ENCODE data around the gene FER. TPM values are rescaled to one million over a fixed set of nuclear protein-coding genes. Genes with fewer than 3 reads are reported as not detected.
"Not testable (repeated sequence)": the region's sequence is repeated elsewhere in the genome, so short reads cannot be mapped to it uniquely, and the experiment has no call there.

Gene FER
- total RNA-seq, 2 experiments from 2014 or later = 4.0 to 5.2 TPM

DNA sequence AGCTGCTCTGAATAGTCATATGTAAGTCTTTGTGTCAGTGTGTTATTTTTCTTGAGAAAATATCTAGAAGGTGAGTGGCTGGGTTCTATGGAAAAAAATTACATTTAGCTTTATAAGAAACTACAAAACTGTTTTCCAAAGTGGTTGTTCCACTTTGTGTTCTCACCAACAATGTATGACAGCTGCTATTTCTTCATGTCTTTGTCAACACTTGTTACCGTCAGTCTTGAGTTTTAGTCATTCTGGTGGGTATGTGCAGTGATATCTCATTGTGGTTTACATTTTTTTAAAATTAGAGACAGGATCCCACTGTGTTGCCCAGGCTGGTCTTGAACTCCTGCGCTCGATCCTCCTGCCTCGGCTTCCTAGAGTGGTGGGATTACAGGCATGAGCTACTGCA is 415.6 kb downstream of the FER start:
- Mint-ChIP-seq H3K4me1 (no peaks in the 10 kb centered on the region), H3K4me3 (no peak overlapping the region), H3K36me3 (ENCODE audit: low read depth) (no peaks in the 10 kb centered on the region), H3K27ac (no peak overlapping the region), H3K27me3 (no peaks in the 10 kb centered on the region), H3K9me3 (no peaks in the 10 kb centered on the region)
- ChIA-PET CTCF (no interaction called here), POLR2A (no interaction called here)
- DNase-seq = no peak

DNA sequence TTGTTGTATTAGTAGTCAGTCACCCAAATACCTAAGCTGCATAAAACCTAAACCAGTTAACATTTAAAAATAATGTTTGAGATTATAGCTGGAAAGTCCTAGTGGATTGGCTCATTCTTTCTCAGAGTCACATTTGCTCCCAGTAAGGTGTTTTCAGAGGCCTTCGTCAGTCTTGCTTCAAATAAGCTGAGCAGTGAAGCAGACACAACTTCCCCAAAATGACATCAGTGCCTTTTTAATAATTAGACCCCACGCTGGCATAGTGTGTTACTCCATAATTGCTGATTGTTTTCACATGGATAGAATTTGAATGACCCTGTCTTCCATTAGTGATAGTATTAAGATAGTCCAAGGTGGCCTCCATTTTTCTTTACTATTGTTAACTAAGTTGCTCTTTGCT is 416.3 kb downstream of the FER start:
- ChIA-PET CTCF (no interaction called here), POLR2A (no interaction called here)
- Mint-ChIP-seq H3K4me3 (no peak overlapping the region), H3K27ac (no peak overlapping the region), H3K27me3 (no peaks in the 10 kb centered on the region), H3K9me3 (no peaks in the 10 kb centered on the region), H3K36me3 (ENCODE audit: low read depth) (no peaks in the 10 kb centered on the region), H3K4me1 (no peaks in the 10 kb centered on the region)
- DNase-seq = no peak

DNA sequence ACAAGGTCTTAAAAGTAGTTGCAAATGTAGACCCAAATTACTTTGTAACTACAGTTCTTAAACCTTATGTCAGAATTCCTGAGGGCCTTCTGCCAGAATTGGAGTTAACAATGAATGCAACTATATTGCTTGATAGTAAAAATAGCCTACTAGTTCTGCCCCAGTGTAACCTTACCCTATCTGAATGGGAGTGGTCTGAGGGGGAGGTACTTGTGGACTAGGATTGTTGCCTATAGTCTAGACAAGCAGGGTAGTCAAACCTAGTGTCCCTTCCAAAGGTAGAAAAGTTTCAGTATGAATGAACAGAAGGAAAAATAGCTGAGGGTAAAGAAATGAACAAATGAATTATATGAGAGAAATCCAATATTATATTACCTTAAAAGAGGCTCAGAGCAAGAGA is 419.9 kb downstream of the FER start:
- no peak overlapping the region for H3K27ac Mint-ChIP-seq
- no peaks in the 10 kb centered on the region for H3K4me1 Mint-ChIP-seq
- H3K36me3 Mint-ChIP-seq (ENCODE audit: low read depth) = no peaks in the 10 kb centered on the region
- DNase-seq = no peak
- no peaks in the 10 kb centered on the region for H3K9me3 Mint-ChIP-seq
- ChIA-PET CTCF (no interaction called here), POLR2A (no interaction called here)
- no peak overlapping the region for H3K4me3 Mint-ChIP-seq
- H3K27me3 Mint-ChIP-seq = no peaks in the 10 kb centered on the region

DNA sequence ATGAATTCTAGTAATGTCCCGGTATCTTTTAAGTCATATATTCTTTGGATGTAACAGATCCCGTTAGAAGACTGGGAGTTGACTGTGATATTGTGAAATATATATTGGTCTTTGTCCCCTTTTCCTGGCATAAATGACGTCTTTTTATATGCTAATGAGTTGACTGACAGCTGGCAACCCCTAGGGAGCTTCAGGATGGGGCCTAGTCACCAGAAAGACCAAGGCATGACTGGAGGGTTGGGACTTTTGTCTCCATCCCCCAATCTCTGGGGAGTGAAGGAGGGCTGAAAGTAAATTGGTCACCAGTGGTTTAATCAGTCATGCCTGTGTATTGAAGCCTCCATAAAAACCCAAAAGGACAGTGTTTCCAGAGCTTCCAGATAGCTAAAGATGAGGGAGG is 420.5 kb downstream of the FER start:
- Mint-ChIP-seq H3K4me1 (no peaks in the 10 kb centered on the region), H3K27me3 (no peaks in the 10 kb centered on the region), H3K4me3 (no peak overlapping the region), H3K9me3 (no peaks in the 10 kb centered on the region), H3K36me3 (ENCODE audit: low read depth) (no peaks in the 10 kb centered on the region), H3K27ac (no peak overlapping the region)
- ChIA-PET POLR2A (no interaction called here), CTCF (no interaction called here)
- DNase-seq = no peak

DNA sequence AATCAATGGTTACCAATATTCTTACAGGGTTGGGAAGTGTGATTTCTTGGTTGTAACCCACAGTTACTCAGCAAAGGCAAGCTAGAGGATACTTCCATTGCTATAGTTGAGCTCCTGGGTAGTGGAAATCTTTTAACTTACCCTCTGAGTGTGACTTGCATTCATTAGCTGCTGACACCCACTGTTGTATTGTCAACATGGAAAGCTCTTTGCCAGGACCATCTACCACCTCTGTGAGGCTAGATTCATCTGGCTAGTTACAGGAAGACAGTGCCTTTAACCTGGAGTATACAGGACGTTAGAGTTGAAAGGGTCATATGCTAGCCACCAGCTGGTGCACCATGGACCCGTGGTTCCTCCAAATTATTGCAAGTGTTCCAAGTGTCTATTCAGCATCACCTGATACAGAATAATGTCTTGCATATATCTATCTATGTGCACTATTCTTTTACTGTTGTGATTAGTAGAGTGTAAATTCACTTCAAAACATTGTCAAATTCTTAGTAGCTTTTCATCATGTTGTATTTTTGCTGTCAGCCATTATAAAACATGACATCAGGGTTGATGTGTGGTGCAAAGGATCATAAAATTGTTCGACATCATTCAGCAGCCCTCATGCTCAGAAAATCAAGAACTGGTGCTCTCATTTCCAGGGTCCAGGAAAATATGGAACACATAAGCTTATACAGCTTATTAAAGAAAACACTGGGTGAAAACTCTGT is 423.1 kb downstream of the FER start:
- Mint-ChIP-seq H3K27ac (no peak overlapping the region), H3K4me1 (no peaks in the 10 kb centered on the region), H3K9me3 (no peaks in the 10 kb centered on the region), H3K27me3 (no peaks in the 10 kb centered on the region), H3K4me3 (no peak overlapping the region), H3K36me3 (ENCODE audit: low read depth) (no peaks in the 10 kb centered on the region)
- CTCF ChIA-PET = interaction anchor here (0.8 kb wide), 1 partner anchor 26 kb away, joined by 3 read pairs; no protein-coding TSS in a partner anchor
- no peak for DNase-seq
- POLR2A ChIA-PET = no interaction called here

DNA sequence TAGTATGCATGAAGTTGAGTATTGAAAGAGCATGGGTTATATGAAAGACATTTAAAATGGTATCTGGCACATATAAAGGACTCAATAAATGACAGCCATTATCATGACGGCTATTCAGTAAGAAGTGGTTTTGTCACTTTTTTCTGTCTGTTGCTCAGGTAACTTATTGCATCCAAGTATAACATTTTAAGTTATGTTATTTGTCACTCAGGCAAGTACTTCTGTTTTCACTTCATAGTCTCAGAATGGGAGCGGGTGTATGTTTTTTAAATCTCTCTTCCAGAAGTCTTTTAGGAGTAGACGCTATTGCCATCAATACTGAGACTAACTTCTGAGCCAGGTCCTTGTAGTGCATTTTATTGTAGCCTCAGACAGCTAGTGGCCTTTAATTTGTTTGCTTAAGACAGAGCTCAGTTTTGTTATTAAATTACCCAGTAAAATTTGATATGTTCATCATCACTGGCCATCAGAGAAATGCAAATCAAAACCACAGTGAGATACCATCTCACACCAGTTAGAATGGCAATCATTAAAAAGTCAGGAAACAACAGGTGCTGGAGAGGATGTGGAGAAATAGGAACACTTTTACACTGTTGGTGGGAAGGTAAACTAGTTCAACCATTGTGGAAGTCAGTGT is 423.9 kb downstream of the FER start:
- H3K4me3 Mint-ChIP-seq; H3K9me3 Mint-ChIP-seq; H3K4me1 Mint-ChIP-seq; H3K27me3 Mint-ChIP-seq; H3K36me3 Mint-ChIP-seq (ENCODE audit: low read depth); POLR2A ChIA-PET; DNase-seq; H3K27ac Mint-ChIP-seq: not testable (repeated sequence)
- CTCF ChIA-PET = interaction anchor here (0.8 kb wide), 1 partner anchor 25 kb away, joined by 3 read pairs; no protein-coding TSS in a partner anchor

DNA sequence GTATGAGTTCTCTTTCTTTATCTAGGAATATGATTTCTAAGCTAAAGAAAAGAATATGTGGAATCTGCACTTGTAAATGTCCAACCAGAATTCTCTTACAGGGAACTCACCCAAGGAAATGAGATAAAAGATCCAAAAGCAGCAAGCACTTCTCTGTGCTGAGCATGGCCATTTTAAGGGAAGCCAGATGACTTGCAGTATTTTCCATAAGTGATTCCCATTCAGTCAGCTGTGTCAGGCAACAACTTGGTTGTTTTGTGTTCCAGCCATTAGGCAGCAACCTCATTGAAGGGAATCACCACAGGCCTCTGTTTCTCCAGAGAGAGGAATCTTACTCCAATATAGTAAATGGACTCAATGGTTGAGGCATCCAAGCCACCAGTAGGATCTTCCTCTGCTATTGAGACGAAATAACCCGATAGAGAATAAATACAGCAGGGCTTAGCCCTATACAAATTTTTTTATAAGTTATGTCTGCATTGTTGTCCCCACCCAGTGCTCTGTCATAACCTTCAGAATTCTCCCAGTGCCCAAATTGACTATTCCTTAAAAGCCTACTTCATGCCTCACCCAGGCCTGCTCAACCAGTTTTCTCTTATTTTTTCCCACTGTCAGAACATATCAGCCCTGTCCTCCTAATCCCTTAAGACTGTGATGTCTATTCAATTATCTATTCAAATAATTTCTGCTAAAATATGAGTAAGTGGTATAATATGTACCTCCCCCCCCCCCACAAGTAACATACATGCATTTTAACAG is 425.5 kb downstream of the FER start:
- no peaks in the 10 kb centered on the region for H3K27me3 Mint-ChIP-seq
- CTCF ChIA-PET = no interaction called here
- H3K4me3 Mint-ChIP-seq = no peak overlapping the region
- no peak for DNase-seq
- H3K4me1 Mint-ChIP-seq = no peaks in the 10 kb centered on the region
- H3K9me3 Mint-ChIP-seq = no peaks in the 10 kb centered on the region
- no peak overlapping the region for H3K27ac Mint-ChIP-seq
- POLR2A ChIA-PET = no interaction called here
- no peaks in the 10 kb centered on the region for H3K36me3 Mint-ChIP-seq (ENCODE audit: low read depth)

DNA sequence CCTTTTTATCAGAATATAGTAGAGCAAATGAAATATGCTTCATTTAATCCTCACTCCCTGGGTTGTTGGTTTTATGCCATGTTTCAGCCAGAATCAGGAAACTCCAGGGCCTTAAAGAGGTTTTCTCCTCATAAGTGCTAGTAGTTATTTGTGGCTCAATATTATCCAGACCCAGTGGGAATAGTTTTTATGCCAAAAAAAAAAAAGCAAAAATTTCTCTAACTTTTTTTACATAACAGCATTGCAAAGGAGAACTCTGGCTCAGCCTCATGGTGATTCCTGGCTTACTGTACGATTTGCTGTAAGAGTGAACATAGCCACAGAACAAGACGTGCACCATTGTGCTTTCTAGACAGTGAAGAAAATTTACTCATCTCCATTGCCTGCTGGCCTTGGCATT is 429.5 kb downstream of the FER start:
- Mint-ChIP-seq H3K4me3 (no peak overlapping the region), H3K27me3 (no peaks in the 10 kb centered on the region), H3K36me3 (ENCODE audit: low read depth) (no peaks in the 10 kb centered on the region), H3K27ac (no peak overlapping the region), H3K4me1 (no peaks in the 10 kb centered on the region), H3K9me3 (peaks cover 2% of the 10 kb centered on the region)
- ChIA-PET CTCF (no interaction called here), POLR2A (no interaction called here)
- DNase-seq = no peak

DNA sequence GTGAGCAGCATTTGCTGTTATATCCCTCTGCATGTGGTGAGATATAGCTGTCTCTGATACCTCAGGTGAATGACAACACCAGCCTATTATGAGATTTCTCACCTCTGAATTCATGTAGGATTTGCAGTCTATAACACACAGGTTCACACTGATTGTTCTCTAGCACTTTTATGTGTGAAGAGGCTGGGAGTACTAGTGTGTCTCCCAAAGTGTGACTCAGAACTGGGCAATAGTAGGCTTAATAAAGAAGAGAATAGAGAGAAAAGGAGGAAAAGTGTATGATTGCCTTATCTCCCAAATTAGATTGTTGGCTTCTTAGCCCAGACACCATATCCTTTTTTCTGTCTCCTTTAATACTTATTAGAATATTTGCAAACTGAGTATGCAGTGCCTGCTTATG is 430.1 kb downstream of the FER start:
- ChIA-PET CTCF (no interaction called here), POLR2A (no interaction called here)
- Mint-ChIP-seq H3K27ac (no peak overlapping the region), H3K36me3 (ENCODE audit: low read depth) (no peaks in the 10 kb centered on the region), H3K4me3 (no peak overlapping the region), H3K27me3 (no peaks in the 10 kb centered on the region), H3K4me1 (no peaks in the 10 kb centered on the region), H3K9me3 (peaks cover 2% of the 10 kb centered on the region)
- DNase-seq = no peak

DNA sequence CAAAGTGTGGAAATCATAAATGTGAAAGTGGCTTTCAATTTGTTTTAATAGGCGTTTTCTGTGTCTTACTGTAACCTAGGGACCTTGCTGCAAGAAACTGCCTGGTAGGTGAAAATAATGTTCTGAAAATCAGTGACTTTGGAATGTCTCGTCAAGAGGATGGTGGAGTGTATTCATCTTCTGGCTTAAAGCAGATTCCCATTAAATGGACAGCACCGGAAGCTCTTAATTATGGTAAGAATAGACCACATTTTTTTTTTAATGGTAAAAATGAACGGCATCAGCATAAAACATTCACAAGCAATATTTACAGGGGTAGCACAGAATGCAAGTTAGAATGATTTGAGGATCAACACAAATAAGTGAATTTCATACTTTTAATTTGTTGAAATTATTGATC is 433.0 kb downstream of the FER start:
- Mint-ChIP-seq H3K4me1 (peaks cover 4% of the 10 kb centered on the region), H3K27ac (no peak overlapping the region), H3K36me3 (ENCODE audit: low read depth) (no peaks in the 10 kb centered on the region), H3K4me3 (no peak overlapping the region), H3K27me3 (no peaks in the 10 kb centered on the region), H3K9me3 (peaks cover 2% of the 10 kb centered on the region)
- ChIA-PET CTCF (no interaction called here), POLR2A (no interaction called here)
- no peak for DNase-seq

DNA sequence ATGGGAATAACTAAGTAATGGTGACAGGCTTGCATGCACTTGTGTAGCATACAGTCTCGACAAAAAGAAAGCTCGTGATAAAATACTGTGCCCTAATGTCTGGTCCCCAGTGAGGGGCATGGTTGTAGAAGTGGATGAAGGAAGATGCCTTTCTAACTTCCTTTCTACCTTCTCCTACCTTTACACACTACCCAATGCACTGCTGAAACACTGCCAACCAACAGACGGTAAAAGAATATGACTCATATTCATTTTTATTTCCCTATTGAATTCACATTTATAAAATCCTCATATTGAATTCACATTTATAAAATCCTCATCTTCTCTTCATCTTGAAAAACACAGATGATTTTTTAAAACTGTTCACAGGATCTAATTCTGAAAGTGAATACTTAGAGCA is 439.1 kb downstream of the FER start:
- no peak for DNase-seq
- Mint-ChIP-seq H3K9me3 (peaks cover 1% of the 10 kb centered on the region), H3K36me3 (ENCODE audit: low read depth) (no peaks in the 10 kb centered on the region), H3K27ac (no peak overlapping the region), H3K4me3 (no peak overlapping the region), H3K27me3 (no peaks in the 10 kb centered on the region), H3K4me1 (peaks cover 7% of the 10 kb centered on the region)
- ChIA-PET CTCF (no interaction called here), POLR2A (no interaction called here)

DNA sequence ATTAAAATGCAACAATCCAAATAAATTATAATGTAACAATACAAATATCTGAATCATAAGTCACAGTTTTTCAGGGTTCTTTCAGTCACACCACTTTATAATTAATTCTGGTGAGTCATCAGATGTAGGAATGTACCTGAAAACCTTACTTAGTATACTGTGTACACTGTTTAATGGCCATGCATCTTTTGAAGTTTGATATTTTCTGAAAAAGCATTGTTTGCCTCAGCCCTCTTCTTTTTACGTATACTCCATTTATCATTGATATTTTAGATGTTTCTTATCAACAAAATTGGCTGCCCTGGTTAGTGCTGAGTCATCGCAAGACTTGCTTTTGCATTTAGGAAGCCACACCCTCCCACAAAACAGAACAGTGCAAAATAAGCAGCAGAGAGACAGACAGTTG is 443.5 kb downstream of the FER start:
- Mint-ChIP-seq H3K4me3 (peak overlapping the region; percentile 4), H3K4me1 (peaks cover 8% of the 10 kb centered on the region), H3K36me3 (ENCODE audit: low read depth) (no peaks in the 10 kb centered on the region), H3K27me3 (no peaks in the 10 kb centered on the region), H3K27ac (peak overlapping the region; percentile 86), H3K9me3 (peaks cover 2% of the 10 kb centered on the region)
- peak; percentile 31 for DNase-seq
- CTCF ChIA-PET = no interaction called here
- POLR2A ChIA-PET = no interaction called here

DNA sequence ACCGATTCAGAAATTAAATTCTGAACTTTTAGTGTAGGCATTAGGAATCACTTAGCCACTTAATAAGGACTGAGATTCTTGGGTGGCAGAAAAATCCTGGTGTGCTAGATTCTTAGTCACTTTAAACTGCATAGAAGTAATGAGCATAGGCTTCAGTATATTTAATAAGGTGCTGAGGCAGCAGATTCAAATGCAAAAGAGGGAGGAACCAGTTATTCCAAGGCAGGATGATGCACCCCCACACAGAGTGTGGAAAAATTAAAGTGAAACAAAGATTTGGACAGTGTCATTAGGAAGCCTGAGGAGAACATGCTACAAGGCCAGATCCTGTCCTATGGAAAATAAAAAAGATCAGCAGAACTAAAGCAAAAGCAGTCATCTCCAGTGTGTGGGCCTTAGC is 444.3 kb downstream of the FER start:
- Mint-ChIP-seq H3K27ac (peak overlapping the region; percentile 33), H3K27me3 (no peaks in the 10 kb centered on the region), H3K36me3 (ENCODE audit: low read depth) (no peaks in the 10 kb centered on the region), H3K4me3 (no peak overlapping the region), H3K4me1 (peaks cover 8% of the 10 kb centered on the region), H3K9me3 (peaks cover 2% of the 10 kb centered on the region)
- DNase-seq = no peak
- ChIA-PET POLR2A (no interaction called here), CTCF (no interaction called here)
